Ishikawa (cell line): ENCODE data around the gene TEX29.

Source experiments
- EGR1 ChIP-seq: IDR thresholded peaks from 2 replicates; pipeline ENCODE4 v1.6.1; 2012
- EP300 ChIP-seq: IDR thresholded peaks from 2 replicates; pipeline ENCODE4 v1.6.1; 2012; ENCODE audit warnings: borderline replicate concordance
- RAD21 ChIP-seq: IDR thresholded peaks from 2 replicates; pipeline ENCODE4 v1.6.1; 2012; ENCODE audit warnings: low read depth
- TAF1 ChIP-seq: IDR thresholded peaks from 2 replicates; pipeline ENCODE4 v1.6.1; 2012; ENCODE audit warnings: low read depth, mild to moderate bottlenecking
- TCF12 ChIP-seq: IDR thresholded peaks from 2 replicates; pipeline ENCODE4 v1.6.1; 2012; ENCODE audit warnings: low read depth
- TF ChIP-seq, protein P1 (sequence below): IDR thresholded peaks from 2 replicates; pipeline ENCODE4 v1.6.1; 2012; ENCODE audit warnings: low read depth, mild to moderate bottlenecking

DNA sequence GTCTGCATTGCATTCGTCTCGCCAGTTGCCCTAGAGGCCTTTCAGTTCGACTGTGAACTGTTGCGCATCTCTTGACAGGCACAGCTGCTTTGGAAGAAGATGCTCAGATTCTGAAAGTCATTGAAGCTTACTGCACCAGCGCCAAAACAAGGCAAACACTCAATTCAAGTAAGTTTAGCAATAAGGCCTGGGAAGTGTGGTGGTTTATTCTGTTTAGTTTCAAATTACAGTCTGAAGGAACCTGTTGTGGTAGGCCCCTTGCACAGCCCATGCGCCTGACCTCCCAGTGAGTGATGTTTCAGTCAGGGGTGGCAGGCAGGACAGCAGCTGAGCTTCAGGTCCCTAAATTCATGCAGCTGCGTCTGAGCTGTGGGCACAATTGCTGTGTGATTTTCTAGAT, 32.2 kb upstream of the TEX29 start:
- TF ChIP-seq, protein P1, sequence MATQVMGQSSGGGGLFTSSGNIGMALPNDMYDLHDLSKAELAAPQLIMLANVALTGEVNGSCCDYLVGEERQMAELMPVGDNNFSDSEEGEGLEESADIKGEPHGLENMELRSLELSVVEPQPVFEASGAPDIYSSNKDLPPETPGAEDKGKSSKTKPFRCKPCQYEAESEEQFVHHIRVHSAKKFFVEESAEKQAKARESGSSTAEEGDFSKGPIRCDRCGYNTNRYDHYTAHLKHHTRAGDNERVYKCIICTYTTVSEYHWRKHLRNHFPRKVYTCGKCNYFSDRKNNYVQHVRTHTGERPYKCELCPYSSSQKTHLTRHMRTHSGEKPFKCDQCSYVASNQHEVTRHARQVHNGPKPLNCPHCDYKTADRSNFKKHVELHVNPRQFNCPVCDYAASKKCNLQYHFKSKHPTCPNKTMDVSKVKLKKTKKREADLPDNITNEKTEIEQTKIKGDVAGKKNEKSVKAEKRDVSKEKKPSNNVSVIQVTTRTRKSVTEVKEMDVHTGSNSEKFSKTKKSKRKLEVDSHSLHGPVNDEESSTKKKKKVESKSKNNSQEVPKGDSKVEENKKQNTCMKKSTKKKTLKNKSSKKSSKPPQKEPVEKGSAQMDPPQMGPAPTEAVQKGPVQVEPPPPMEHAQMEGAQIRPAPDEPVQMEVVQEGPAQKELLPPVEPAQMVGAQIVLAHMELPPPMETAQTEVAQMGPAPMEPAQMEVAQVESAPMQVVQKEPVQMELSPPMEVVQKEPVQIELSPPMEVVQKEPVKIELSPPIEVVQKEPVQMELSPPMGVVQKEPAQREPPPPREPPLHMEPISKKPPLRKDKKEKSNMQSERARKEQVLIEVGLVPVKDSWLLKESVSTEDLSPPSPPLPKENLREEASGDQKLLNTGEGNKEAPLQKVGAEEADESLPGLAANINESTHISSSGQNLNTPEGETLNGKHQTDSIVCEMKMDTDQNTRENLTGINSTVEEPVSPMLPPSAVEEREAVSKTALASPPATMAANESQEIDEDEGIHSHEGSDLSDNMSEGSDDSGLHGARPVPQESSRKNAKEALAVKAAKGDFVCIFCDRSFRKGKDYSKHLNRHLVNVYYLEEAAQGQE, result no peak
- TF ChIP-seq EGR1 (no peak), TAF1 (no peak), EP300 (no peak), TCF12 (no peak), RAD21 (no peak)
